Neural progenitor cell (in vitro differentiated cells): ENCODE results near the gene PPP1R13L. TPM values are rescaled to one million over a fixed set of nuclear protein-coding genes. Genes with fewer than 3 reads are reported as not detected.
A peak's percentile ranks its signal among the peaks of the same experiment; 100 is the strongest.

Experiments used
- DNase-seq: peaks from one replicate; pipeline ENCODE4 v3.0.0-alpha.2; 2016; ENCODE audit warnings: low spot score
- H2AFZ ChIP-seq: fragments of 200-600 bp; sonication (generic); replicated peaks from 2 replicates; pipeline ENCODE4 v1.6.1; 2016; ENCODE audit warnings: antibody characterized with exemption
- H3F3A ChIP-seq: fragments of 200-600 bp; sonication (generic); 2 replicates; pipeline ENCODE4 v1.6.1; 2016; ENCODE audit warnings: antibody characterized with exemption, low read depth
- H3K27ac ChIP-seq: fragments of 200-600 bp; sonication (generic); 2 replicates; pipeline ENCODE4 v1.5.1; 2016; ENCODE audit warnings: mild to moderate bottlenecking
- H3K27me3 ChIP-seq: fragments of 200-600 bp; sonication (generic); 2 replicates; pipeline ENCODE4 v1.6.1; 2016; ENCODE audit warnings: mild to moderate bottlenecking, moderate library complexity
- H3K36me3 ChIP-seq: fragments of 200-600 bp; sonication (generic); 2 replicates; pipeline ENCODE4 v1.5.1; 2016
- H3K4me1 ChIP-seq: fragments of 200-600 bp; sonication (generic); 2 replicates; pipeline ENCODE4 v1.6.1; 2016; ENCODE audit warnings: mixed run types
- H3K4me2 ChIP-seq: fragments of 200-600 bp; sonication (generic); 2 replicates; pipeline ENCODE4 v1.6.1; 2016
- H3K4me3 ChIP-seq: fragments of 200-600 bp; sonication (generic); 2 replicates; pipeline ENCODE4 v1.5.1; 2016
- H3K79me2 ChIP-seq: fragments of 200-600 bp; sonication (generic); 2 replicates; pipeline ENCODE4 v1.6.1; 2016; ENCODE audit warnings: low read depth
- H3K9ac ChIP-seq: fragments of 200-600 bp; sonication (generic); 2 replicates; pipeline ENCODE4 v1.6.1; 2016
- H3K9me3 ChIP-seq: fragments of 200-600 bp; sonication (generic); 2 replicates; pipeline ENCODE4 v1.5.1; 2016; ENCODE audit warnings: low read depth
- H4K20me1 ChIP-seq: fragments of 200-600 bp; sonication (generic); 2 replicates; pipeline ENCODE4 v1.6.1; 2016; ENCODE audit warnings: low read depth
- H3K27ac Mint-ChIP-seq: 3 replicates; pipeline ENCODE4 v1.8.0; 2021; ENCODE audit warnings: mixed read lengths
- H3K27me3 Mint-ChIP-seq: 2 replicates; pipeline ENCODE4 v1.8.0; 2022; ENCODE audit warnings: low read depth, mild to moderate bottlenecking, inconsistent platforms, moderate library complexity, mixed read lengths; ENCODE audit not compliant: insufficient read depth
- H3K36me3 Mint-ChIP-seq: 3 replicates; pipeline ENCODE4 v1.8.0; 2021; ENCODE audit warnings: mixed read lengths
- H3K4me1 Mint-ChIP-seq: 3 replicates; pipeline ENCODE4 v1.8.0; 2021; ENCODE audit warnings: mixed read lengths
- H3K4me3 Mint-ChIP-seq: 3 replicates; pipeline ENCODE4 v1.8.0; 2021; ENCODE audit warnings: mild to moderate bottlenecking, moderate library complexity, mixed read lengths
- H3K9me3 Mint-ChIP-seq: 3 replicates; pipeline ENCODE4 v1.8.0; 2020; ENCODE audit warnings: mixed read lengths
- EZH2 ChIP-seq: fragments of 200-600 bp; sonication (generic); IDR thresholded peaks from 2 replicates; pipeline ENCODE4 v1.6.1; 2017; ENCODE audit warnings: antibody characterized with exemption, mild to moderate bottlenecking, moderate library complexity
- EZH2phosphoT487 ChIP-seq: fragments of 200-600 bp; sonication (generic); IDR thresholded peaks from 2 replicates; pipeline ENCODE4 v1.6.1; 2017; ENCODE audit warnings: antibody characterized with exemption
- total RNA-seq: library from RNA; depleted of rRNA; stranded (reverse); fragments of >200 nt; gene quantifications from 2 replicates; pipeline ENCODE4 v1.2.3, GENCODE V29; 2015; ENCODE audit warnings: low replicate concordance
- TF ChIP-seq, protein P1 (sequence below): fragments of 200-600 bp; sonication (generic); IDR thresholded peaks from 2 replicates; pipeline ENCODE4 v1.5.1; 2017; ENCODE audit warnings: antibody characterized with exemption, mild to moderate bottlenecking

The PPP1R13L gene
- total RNA-seq, 1 donor from 2014 or later: 2.9 TPM

DNA sequence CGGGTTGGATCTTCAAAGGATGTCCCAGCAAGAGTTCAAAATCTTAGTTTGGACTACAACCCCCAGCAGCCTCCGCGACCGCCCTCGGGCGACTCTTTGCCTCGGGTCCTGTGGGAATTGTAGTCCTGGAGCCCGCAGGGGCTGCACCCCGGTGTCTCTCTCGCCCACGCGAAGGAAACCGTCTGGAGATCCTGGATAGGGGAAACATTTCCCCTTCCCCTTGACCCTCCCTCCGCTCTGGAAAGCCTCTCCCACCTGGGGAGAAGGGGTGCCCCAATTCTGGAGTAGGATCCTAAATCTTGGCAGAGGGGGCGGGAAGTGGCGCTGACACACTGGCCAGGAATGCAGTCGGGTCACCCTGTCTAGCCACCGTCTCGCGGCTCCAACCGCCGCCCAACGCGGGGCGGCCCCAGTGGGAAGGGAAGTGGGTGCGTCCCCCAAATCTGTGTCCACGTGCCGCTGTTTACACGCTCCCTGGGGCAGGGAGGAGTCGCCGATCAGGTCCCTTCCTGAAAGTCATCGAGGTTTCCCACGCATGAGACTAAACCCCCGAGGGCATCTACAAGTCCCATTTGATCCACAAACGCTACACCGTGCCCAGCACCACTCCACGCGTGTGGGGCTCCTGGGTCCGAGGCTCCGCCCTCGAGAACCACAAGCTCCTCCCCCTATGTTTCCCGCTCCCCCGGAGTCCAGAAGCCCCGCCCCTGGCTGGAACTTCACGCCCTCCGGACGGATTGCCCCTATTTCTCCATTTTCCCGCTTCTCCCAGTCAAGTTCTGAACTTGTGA lies 761 bp upstream of the PPP1R13L start:
- DNase-seq: peak; percentile 92
- Histone ChIP-seq H3K4me1 (peaks cover 21% of the 10 kb centered on the region), H3K4me2 (peak overlapping the region; percentile 83), H3K27me3 (peaks cover 39% of the 10 kb centered on the region), H2AFZ (peak overlapping the region; percentile 98), H3K36me3 (no peaks in the 10 kb centered on the region), H3K9me3 (no peaks in the 10 kb centered on the region), H3K9ac (peak overlapping the region; percentile 95), H4K20me1 (peaks cover 28% of the 10 kb centered on the region), H3K79me2 (peaks cover 8% of the 10 kb centered on the region), H3K27ac (peak overlapping the region; percentile 98), H3K4me3 (peak overlapping the region; percentile 65), H3F3A (peaks cover 4% of the 10 kb centered on the region)
- Mint-ChIP-seq H3K27ac (peak overlapping the region; percentile 99), H3K4me1 (peaks cover 32% of the 10 kb centered on the region), H3K4me3 (peak overlapping the region; percentile 93), H3K9me3 (no peaks in the 10 kb centered on the region), H3K36me3 (no peaks in the 10 kb centered on the region), H3K27me3 (peaks cover 26% of the 10 kb centered on the region)
- TF ChIP-seq EZH2 (no peak), EZH2phosphoT487 (no peak)

DNA sequence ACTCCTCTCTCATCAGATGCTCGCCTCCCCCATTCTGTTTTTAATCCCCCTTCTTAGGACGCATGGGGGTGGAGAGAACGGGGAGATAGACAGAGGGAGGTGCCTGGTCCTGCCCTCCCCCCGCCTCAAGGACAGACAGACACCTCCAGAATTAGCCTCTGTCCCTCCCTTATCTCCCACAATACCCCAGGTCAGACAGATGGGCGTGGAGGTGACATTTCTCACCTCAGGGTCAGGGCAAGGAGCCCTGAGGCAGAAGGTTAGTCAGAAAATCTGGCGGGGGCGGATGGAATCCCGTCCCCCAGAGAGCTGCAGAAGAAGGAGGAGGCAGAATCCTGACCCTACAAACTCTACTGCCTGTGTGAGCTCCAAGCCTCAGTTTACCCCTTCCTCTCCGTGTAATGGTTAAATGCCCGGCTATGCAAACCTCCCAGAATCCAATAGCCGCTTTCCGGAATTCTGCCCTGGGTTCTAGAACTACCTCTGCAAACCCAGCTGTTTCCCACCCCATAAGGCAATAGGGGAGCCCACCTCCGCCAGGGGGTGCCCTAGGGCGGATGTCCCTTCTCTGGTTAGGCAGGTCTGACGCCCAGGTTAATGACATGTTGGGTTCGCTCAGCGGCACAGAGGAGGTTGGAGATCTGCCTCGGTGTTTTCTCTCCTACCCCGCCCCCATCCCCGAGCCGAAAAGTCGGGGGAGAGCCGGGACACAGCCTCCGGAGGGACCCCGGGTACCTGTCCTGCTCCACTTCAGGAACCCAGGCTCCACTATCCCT lies 900 bp downstream of the PPP1R13L start:
- Histone ChIP-seq H3K9ac (no peak overlapping the region), H2AFZ (no peak overlapping the region), H3K4me2 (peak overlapping the region; percentile 83), H3K27me3 (peaks cover 49% of the 10 kb centered on the region), H3K27ac (no peak overlapping the region), H3K9me3 (no peaks in the 10 kb centered on the region), H4K20me1 (peaks cover 35% of the 10 kb centered on the region), H3K79me2 (peaks cover 8% of the 10 kb centered on the region), H3K36me3 (no peaks in the 10 kb centered on the region), H3F3A (peaks cover 4% of the 10 kb centered on the region), H3K4me1 (peaks cover 21% of the 10 kb centered on the region), H3K4me3 (peak overlapping the region; percentile 65)
- Mint-ChIP-seq H3K9me3 (no peaks in the 10 kb centered on the region), H3K4me1 (peaks cover 32% of the 10 kb centered on the region), H3K4me3 (peak overlapping the region; percentile 93), H3K36me3 (no peaks in the 10 kb centered on the region), H3K27me3 (peaks cover 28% of the 10 kb centered on the region), H3K27ac (no peak overlapping the region)
- peak; percentile 77 for DNase-seq
- TF ChIP-seq EZH2 (no peak), EZH2phosphoT487 (peak; percentile 35)
- TF ChIP-seq, protein P1, sequence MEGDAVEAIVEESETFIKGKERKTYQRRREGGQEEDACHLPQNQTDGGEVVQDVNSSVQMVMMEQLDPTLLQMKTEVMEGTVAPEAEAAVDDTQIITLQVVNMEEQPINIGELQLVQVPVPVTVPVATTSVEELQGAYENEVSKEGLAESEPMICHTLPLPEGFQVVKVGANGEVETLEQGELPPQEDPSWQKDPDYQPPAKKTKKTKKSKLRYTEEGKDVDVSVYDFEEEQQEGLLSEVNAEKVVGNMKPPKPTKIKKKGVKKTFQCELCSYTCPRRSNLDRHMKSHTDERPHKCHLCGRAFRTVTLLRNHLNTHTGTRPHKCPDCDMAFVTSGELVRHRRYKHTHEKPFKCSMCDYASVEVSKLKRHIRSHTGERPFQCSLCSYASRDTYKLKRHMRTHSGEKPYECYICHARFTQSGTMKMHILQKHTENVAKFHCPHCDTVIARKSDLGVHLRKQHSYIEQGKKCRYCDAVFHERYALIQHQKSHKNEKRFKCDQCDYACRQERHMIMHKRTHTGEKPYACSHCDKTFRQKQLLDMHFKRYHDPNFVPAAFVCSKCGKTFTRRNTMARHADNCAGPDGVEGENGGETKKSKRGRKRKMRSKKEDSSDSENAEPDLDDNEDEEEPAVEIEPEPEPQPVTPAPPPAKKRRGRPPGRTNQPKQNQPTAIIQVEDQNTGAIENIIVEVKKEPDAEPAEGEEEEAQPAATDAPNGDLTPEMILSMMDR: peak; percentile 69

DNA sequence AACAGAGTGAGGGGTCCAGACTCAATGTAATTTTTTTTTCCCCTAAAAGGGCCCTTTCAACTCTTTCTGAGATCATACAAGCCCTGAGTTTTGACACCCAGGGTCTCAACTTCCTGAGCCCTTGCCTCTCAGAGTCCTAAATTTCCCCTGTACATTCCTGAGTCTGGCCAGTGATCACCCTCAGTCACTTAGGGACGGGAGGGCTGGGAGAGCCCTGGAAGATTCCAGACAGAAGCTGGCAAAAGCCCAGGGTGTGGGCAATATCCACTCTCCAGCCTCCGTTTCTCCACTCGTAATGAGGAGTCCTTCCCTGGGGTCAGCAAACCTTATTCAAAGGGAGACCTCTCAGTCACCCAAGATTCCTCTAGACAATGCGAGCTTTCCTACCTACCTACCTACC lies 1.6 kb downstream of the PPP1R13L start:
- TF ChIP-seq, protein P1: no peak
- TF ChIP-seq EZH2phosphoT487: no peak
- no peak for TF ChIP-seq EZH2
- no peak overlapping the region for H3K27ac Mint-ChIP-seq
- peaks cover 8% of the 10 kb centered on the region for H3K79me2 ChIP-seq

More for the DNA sequence above, 1.6 kb downstream of the PPP1R13L start:
- Histone ChIP-seq H3K36me3 (no peaks in the 10 kb centered on the region), H3K27me3 (peaks cover 56% of the 10 kb centered on the region), H3K9me3 (no peaks in the 10 kb centered on the region), H3K4me1 (peaks cover 26% of the 10 kb centered on the region), H3K9ac (no peak overlapping the region), H3K4me2 (peak overlapping the region; percentile 83), H2AFZ (no peak overlapping the region), H3F3A (peaks cover 10% of the 10 kb centered on the region), H3K4me3 (no peak overlapping the region), H3K27ac (no peak overlapping the region), H4K20me1 (peaks cover 42% of the 10 kb centered on the region)
- Mint-ChIP-seq H3K27me3 (peaks cover 32% of the 10 kb centered on the region), H3K4me1 (peaks cover 37% of the 10 kb centered on the region), H3K36me3 (no peaks in the 10 kb centered on the region), H3K4me3 (peak overlapping the region; percentile 93), H3K9me3 (no peaks in the 10 kb centered on the region)
- no peak for DNase-seq
